OCI-LY1 (cell line): ENCODE measurements around the gene CHST15.

Experiments used
- CTCF ChIP-seq: fragments of 200-600 bp; sonication (generic), shearing (Covaris generic); IDR thresholded peaks from 2 replicates; pipeline ENCODE4 v1.5.1; 2017; ENCODE audit warnings: mild to moderate bottlenecking, antibody characterized with exemption, low read length, moderate library complexity, mixed read lengths
- EZH2 ChIP-seq: fragments of 200-600 bp; sonication (generic), shearing (Covaris generic); IDR thresholded peaks from 2 replicates; pipeline ENCODE4 v1.8.0; 2017; ENCODE audit warnings: borderline replicate concordance, mixed run types, mild to moderate bottlenecking, antibody characterized with exemption, low read length, moderate library complexity, mixed read lengths

DNA sequence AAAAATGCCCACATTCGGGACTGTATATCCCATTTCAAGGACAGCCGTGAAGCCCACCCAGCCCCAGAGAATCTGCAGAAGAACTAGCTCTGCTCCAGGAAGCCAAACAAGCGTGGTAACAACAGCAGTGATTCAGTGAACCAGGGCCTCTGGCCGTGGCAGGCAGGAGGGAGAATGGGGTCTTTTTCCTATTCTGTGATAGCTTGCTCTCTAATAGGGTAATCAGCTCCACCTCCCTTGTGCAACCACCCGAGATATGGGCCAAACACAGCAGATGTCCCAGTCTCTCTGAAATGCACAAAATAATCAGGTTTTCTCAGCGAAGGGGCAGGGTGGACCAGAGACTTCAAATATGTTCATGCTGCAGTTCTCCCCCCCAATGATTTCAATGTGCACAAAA is 35.8 kb downstream of the CHST15 start:
- TF ChIP-seq EZH2 (no peak), CTCF (no peak)
